GM12878 (cell line): ENCODE measurements around the gene CLEC2B. TPM values are rescaled to one million over a fixed set of nuclear protein-coding genes. Genes with fewer than 3 reads are reported as not detected.

ENCODE experiments used
- ATAC-seq: fragments of 200-7000 bp; cut with Tn5 transposase; 3 replicates; pipeline ENCODE4 v1.9.1; 2020; ENCODE audit warnings: mild to moderate bottlenecking, moderate library complexity
- BruUV-seq: library from RNA; stranded (reverse); fragments of 400-500 nt; replicated peaks from 2 replicates; lab custom pipeline; 2021; lab: Mats Ljungman, UMichigan
- CTCF ChIA-PET: fragments of 300-600 bp; sonication (Branson Sonifier 250); formaldehyde crosslinking; extraction: SDS; loops from one replicate; lab custom pipeline; 2021; ENCODE audit warnings: inconsistent platforms; lab: Yijun Ruan, JAX
- POLR2A ChIA-PET: fragments of 350-600 bp; formaldehyde crosslinking; extraction: SDS; loops from one replicate; lab custom pipeline; 2021; ENCODE audit warnings: inconsistent platforms; lab: Charles Lee
- RAD21 ChIA-PET: fragments of 300-600 bp; sonication (Branson Sonifier 250); formaldehyde crosslinking; loops from one replicate; lab custom pipeline; 2023; ENCODE audit warnings: antibody characterized with exemption; ENCODE audit not compliant: unreplicated experiment; lab: Charles Lee
- SMC1A ChIA-PET: fragments of 300-600 bp; sonication (Branson Sonifier 250); formaldehyde crosslinking; loops from one replicate; lab custom pipeline; 2023; ENCODE audit not compliant: unreplicated experiment, uncharacterized antibody; lab: Charles Lee
- DNase-seq: peaks from one replicate; pipeline ENCODE4 v3.0.0-alpha.2; 2011; ENCODE audit warnings: low read depth, low spot score
- FAIRE-seq: peaks from 3 replicates; lab custom pipeline; 2011; peaks lifted over from hg19 to GRCh38; lab: Jason Lieb, UNC
- H2AFZ ChIP-seq: 2 replicates; pipeline ENCODE4 v1.6.0; 2011; ENCODE audit warnings: low read depth, low read length, control low read depth; ENCODE audit not compliant: control insufficient read depth
- H3K27ac ChIP-seq: 2 replicates; pipeline ENCODE4 v1.5.1; 2011; ENCODE audit warnings: control low read depth; ENCODE audit not compliant: control insufficient read depth, insufficient read depth
- H3K27me3 ChIP-seq, 2 experiments: replicated peaks in 1 of 2; 2 replicates each; pipeline versions ENCODE4 v1.6.0 to v1.6.1; 2011; ENCODE audit warnings: low read length in 1 of 2; ENCODE audit not compliant: control insufficient read depth in 2 of 2, insufficient read depth in 2 of 2
- H3K36me3 ChIP-seq, 2 experiments: 2 replicates each; pipeline ENCODE4 v1.5.1; 2011; ENCODE audit warnings: low read length in 1 of 2; ENCODE audit not compliant: control insufficient read depth in 2 of 2, insufficient read depth in 2 of 2
- H3K4me1 ChIP-seq: 2 replicates; pipeline ENCODE4 v1.6.1; 2011; ENCODE audit warnings: mild to moderate bottlenecking, low read length, moderate library complexity, mixed read lengths; ENCODE audit not compliant: control insufficient read depth, insufficient read depth
- H3K4me2 ChIP-seq: 2 replicates; pipeline ENCODE4 v1.6.0; 2011; ENCODE audit warnings: control low read depth; ENCODE audit not compliant: control insufficient read depth, insufficient read depth
- H3K4me3 ChIP-seq: fragments of 200-600 bp; sonication (generic); 2 replicates; pipeline ENCODE4 v1.5.1; 2016
- H3K79me2 ChIP-seq: 2 replicates; pipeline ENCODE4 v1.6.0; 2011; ENCODE audit warnings: low read length; ENCODE audit not compliant: control insufficient read depth, insufficient read depth
- H3K9ac ChIP-seq: 2 replicates; pipeline ENCODE4 v1.8.0; 2011; ENCODE audit warnings: low read length, control low read depth, mixed read lengths; ENCODE audit not compliant: control insufficient read depth, insufficient read depth
- H3K9me3 ChIP-seq: replicated peaks from 3 replicates; pipeline ENCODE4 v1.5.1; 2011; ENCODE audit warnings: mild to moderate bottlenecking, low read length; ENCODE audit not compliant: control insufficient read depth, insufficient read depth
- H4K20me1 ChIP-seq: 2 replicates; pipeline ENCODE4 v1.6.0; 2011; ENCODE audit not compliant: control insufficient read depth, insufficient read depth
- ASH2L ChIP-seq: fragments of 300-600, 200-600 bp; sonication (generic); IDR thresholded peaks from 2 replicates; pipeline ENCODE4 v1.6.1; 2017; ENCODE audit warnings: low read depth, mild to moderate bottlenecking, borderline replicate concordance
- BRCA1 ChIP-seq: IDR thresholded peaks from 2 replicates; pipeline ENCODE4 v1.6.1; 2011; ENCODE audit warnings: low read depth, low read length, improper control_type of control experiment
- CBFB ChIP-seq: IDR thresholded peaks from 2 replicates; pipeline ENCODE4 v1.6.1; 2016; ENCODE audit warnings: antibody characterized with exemption, low read depth
- CREM ChIP-seq: IDR thresholded peaks from 2 replicates; pipeline ENCODE4 v1.6.1; 2014; ENCODE audit warnings: antibody characterized with exemption, low read depth
- GATAD2B ChIP-seq: fragments of 450-650 bp; conservative IDR thresholded peaks from 2 replicates; pipeline ENCODE4 v1.6.1; 2017; ENCODE audit warnings: low read depth, mild to moderate bottlenecking, moderate library complexity
- HDGF ChIP-seq: fragments of 450-650 bp; IDR thresholded peaks from 2 replicates; pipeline ENCODE4 v1.6.1; 2016; ENCODE audit warnings: antibody characterized with exemption
- NBN ChIP-seq: fragments of 450-650 bp; IDR thresholded peaks from 2 replicates; pipeline ENCODE4 v1.6.1; 2016
- RELA ChIP-seq: fragments of 450-650 bp; IDR thresholded peaks from 2 replicates; pipeline ENCODE4 v1.8.0; 2014; ENCODE audit warnings: borderline replicate concordance; ENCODE audit not compliant: partially characterized antibody
- TAF1 ChIP-seq: IDR thresholded peaks from 2 replicates; pipeline ENCODE4 v1.6.1; 2011; ENCODE audit warnings: mild to moderate bottlenecking, low read depth, low read length, borderline replicate concordance
- WGBS: methylation state at CpG from one replicate; pipeline ENCODE4 v1.1.6; 2016; ENCODE audit warnings: low lambda C conversion rate; ENCODE audit not compliant: insufficient replicate concordance, insufficient coverage; ENCODE audit errors: missing lambda C conversion rate; 5-methylcytosine and 5-hydroxymethylcytosine counted together
- in situ Hi-C: fragments of 300-500 bp; cut with MboI; formaldehyde crosslinking; loops from 9 replicates; pipeline ENCODE4 v1.14.3; 2018; ENCODE audit warnings: mixed read lengths
- intact Hi-C: fragments of 100-400 bp; cut with micrococcal nuclease; formaldehyde crosslinking; loops from one replicate; pipeline ENCODE4 v1.14.2; 2022; ENCODE audit not compliant: unreplicated experiment
- polyA plus RNA-seq, 11 experiments: library from polyadenylated mRNA; depleted of rRNA in 4 of 11; unstranded in 6 of 11; stranded (reverse) in 5 of 11; fragments of >200 nt; fragmentation: Nextera tagmentation in 4 of 11; fragmentation: Illumina TruSeq in 1 of 11; extraction: Ambion mirVana in 4 of 11; extraction: Trizol in 1 of 11; gene quantifications; 1 replicate in 1 of 11; 2 replicates in 10 of 11; pipeline versions ENCODE4 v1.2.1 to v1.2.3, GENCODE V29; 2011 to 2016; ENCODE audit warnings: inconsistent platforms in 2 of 11, missing spikeins in 2 of 11, low read depth in 1 of 11
- total RNA-seq, 4 experiments: library from RNA; depleted of rRNA in 3 of 4; stranded (reverse); fragments of >200 nt in 3 of 4; fragmentation: Illumina TruSeq in 1 of 4; extraction: Trizol in 1 of 4; gene quantifications; 2 replicates each; pipeline versions ENCODE4 v1.2.1 to v1.2.3, GENCODE V29; 2013 to 2021

CLEC2B gene
- total and polyA plus RNA-seq, 10 of the 15 experiments (the other 5 are each of a cell fraction or from before 2014, with no cell fraction given), result 7.1 to 21.6 (median 12.0) TPM

GRCh38 chr12:9897535-9897934, 28.4 kb upstream of the CLEC2B start:
- DNase-seq, result no peak
- ChIA-PET RAD21 (no interaction called here), POLR2A (no interaction called here), SMC1A (interaction anchor here (3.1 kb wide), 1 partner anchor 9 kb away, joined by 10 read pairs; no protein-coding TSS in a partner anchor), CTCF (interaction anchor here (0.7 kb wide), 1 partner anchor 42 kb away, joined by 4 read pairs; no protein-coding TSS in a partner anchor)
- no peak for TF ChIP-seq NBN
- no peak for TF ChIP-seq RELA
- TF ChIP-seq TAF1, result no peak
- no peak for TF ChIP-seq BRCA1
- TF ChIP-seq CREM, result no peak
- no peak for TF ChIP-seq ASH2L
- TF ChIP-seq CBFB, result no peak
- no peak for TF ChIP-seq HDGF
- TF ChIP-seq GATAD2B, result no peak
- no peaks in the 10 kb centered on the region for H4K20me1 ChIP-seq
- no peak for FAIRE-seq
- no peak overlapping the region for H3K27ac ChIP-seq
- H3K4me1 ChIP-seq, result no peaks in the 10 kb centered on the region
- no peaks in the 10 kb centered on the region for H3K36me3 ChIP-seq
- WGBS, result 48% methylated on average over 6 of the region's 6 CpGs
- intact Hi-C loops (no loop called here), in situ Hi-C loops (no loop called here)
- no peak overlapping the region for H3K4me3 ChIP-seq
- no peak for ATAC-seq
- H2AFZ ChIP-seq, result no peak overlapping the region
- no peaks in the 10 kb centered on the region for H3K79me2 ChIP-seq
- no TSS peak for BruUV-seq
- H3K9me3 ChIP-seq, result peaks cover 1% of the 10 kb centered on the region
- no peak overlapping the region for H3K9ac ChIP-seq
- no peaks in the 10 kb centered on the region for H3K27me3 ChIP-seq
- no peak overlapping the region for H3K4me2 ChIP-seq
